Measurements from ENCODE around the gene CDH22. TPM values are rescaled to one million over a fixed set of nuclear protein-coding genes. Genes with fewer than 3 reads are reported as not detected.

Gene CDH22
- total RNA-seq, 1 experiment from 2014 or later = not detected

GRCh38 chr20:46279103-46279502 is 29.2 kb downstream of the CDH22 start:
- Histone ChIP-seq H3K4me1 (ENCODE audit: control insufficient read depth, insufficient read depth, low read length) (no peaks in the 10 kb centered on the region; the same call in 1 of the 2 replicates), H3K27ac (ENCODE audit: low read length) (no peak overlapping the region), H3K27me3 (ENCODE audit: control insufficient read depth, insufficient read depth, low read length) (peaks cover 9% of the 10 kb centered on the region; the same call in 1 of the 2 replicates), H3K4me3 (ENCODE audit: low read depth in 2 of 2, low read length in 2 of 2) (no peak overlapping the region), H3K36me3 (ENCODE audit: control insufficient read depth, insufficient read depth, low read length) (no peaks in the 10 kb centered on the region), H3K9me3 (ENCODE audit: control insufficient read depth, insufficient read depth, low read depth, low read length) (no peaks in the 10 kb centered on the region)
- CTCF ChIA-PET = no interaction called here
- in situ Hi-C loops (cut with HindIII; ENCODE audit: low pct_unique_long_range_greater_than_20kb, low sequenced_read_pairs) (no loop called here), intact Hi-C loops (cut with micrococcal nuclease; ENCODE audit: unreplicated experiment) (no loop called here)
- POLR2A ChIA-PET = no interaction called here
- DNase-seq (ENCODE audit: low read depth, low spot score) (no peak), ATAC-seq (no peak)
- TF ChIP-seq REST (IDR thresholded peaks at IDR 0.05; ENCODE audit: insufficient read depth in 1 of 2, low read depth in 2 of 2, low read length in 1 of 2) (no peak), POLR2AphosphoS5 (IDR thresholded peaks at IDR 0.05; ENCODE audit: low read depth, low read length) (no peak)
- no TSS peak for BruUV-seq (replicated peaks)

GRCh38 chr20:46277602-46278001 is 30.7 kb downstream of the CDH22 start:
- ATAC-seq (no peak), DNase-seq (ENCODE audit: low read depth, low spot score) (no peak)
- no peak overlapping the region for H3K4me3 ChIP-seq (ENCODE audit: low read depth in 2 of 2, low read length in 2 of 2)
- H3K4me1 ChIP-seq (ENCODE audit: control insufficient read depth, insufficient read depth, low read length) = no peaks in the 10 kb centered on the region
- H3K27me3 ChIP-seq (ENCODE audit: control insufficient read depth, insufficient read depth, low read length) = peaks cover 12% of the 10 kb centered on the region; the same call in 1 of the 2 replicates
- ChIA-PET POLR2A (no interaction called here), CTCF (no interaction called here)
- in situ Hi-C loops (cut with HindIII; ENCODE audit: low pct_unique_long_range_greater_than_20kb, low sequenced_read_pairs) (no loop called here), intact Hi-C loops (cut with micrococcal nuclease; ENCODE audit: unreplicated experiment) (no loop called here)
- no peak overlapping the region for H3K27ac ChIP-seq (ENCODE audit: low read length)
- no TSS peak for BruUV-seq (replicated peaks)
- H3K9me3 ChIP-seq (ENCODE audit: control insufficient read depth, insufficient read depth, low read depth, low read length) = no peaks in the 10 kb centered on the region
- TF ChIP-seq REST (IDR thresholded peaks at IDR 0.05; ENCODE audit: insufficient read depth in 1 of 2, low read depth in 2 of 2, low read length in 1 of 2) = no peak
- no peak for TF ChIP-seq CTCF (IDR thresholded peaks at IDR 0.05)
- no peak for TF ChIP-seq SIN3A (IDR thresholded peaks at IDR 0.05; ENCODE audit: borderline replicate concordance, insufficient read depth, low read depth, low read length)
- no peak for TF ChIP-seq TCF7L2 (IDR thresholded peaks at IDR 0.05; ENCODE audit: low read depth, low read length)
- TF ChIP-seq POLR2AphosphoS5 (IDR thresholded peaks at IDR 0.05; ENCODE audit: low read depth, low read length) = no peak
- H3K36me3 ChIP-seq (ENCODE audit: control insufficient read depth, insufficient read depth, low read length) = no peaks in the 10 kb centered on the region
